HepG2 (cell line): ENCODE results near the gene COL9A3. TPM values are rescaled to one million over a fixed set of nuclear protein-coding genes. Genes with fewer than 3 reads are reported as not detected.

Experiments used
- ATAC-seq: fragments of 200-7000 bp; cut with Tn5 transposase; 3 replicates; pipeline ENCODE4 v1.9.1; 2020; ENCODE audit warnings: mild to moderate bottlenecking, moderate library complexity
- BruUV-seq: library from RNA; stranded (reverse); fragments of 400-500 nt; replicated peaks from 2 replicates; lab custom pipeline; 2021; lab: Mats Ljungman, UMichigan
- CTCF ChIA-PET: fragments of 300-600 bp; formaldehyde crosslinking; extraction: SDS; loops from one replicate; lab custom pipeline; 2021; ENCODE audit warnings: low total read pairs, inconsistent platforms, low intra/inter-chr PET ratio; lab: Yijun Ruan, JAX
- POLR2A ChIA-PET: fragments of 350-600 bp; sonication (Branson Sonifier 250); formaldehyde crosslinking; loops from one replicate; lab custom pipeline; 2020; ENCODE audit warnings: antibody characterized with exemption, inconsistent platforms; lab: Yijun Ruan, JAX
- DNase-seq: peaks from one replicate; pipeline ENCODE4 v3.0.0-alpha.2; 2015; ENCODE audit warnings: low spot score
- FAIRE-seq: peaks from 3 replicates; lab custom pipeline; 2011; peaks lifted over from hg19 to GRCh38; lab: Jason Lieb, UNC
- H2AFZ ChIP-seq: one replicate; pipeline ENCODE4 v1.6.1; 2011; ENCODE audit warnings: low read length, inconsistent platforms
- H3K27ac ChIP-seq: fragments of 300-600 bp; 3 replicates; pipeline ENCODE4 v1.8.0; 2011; ENCODE audit warnings: mixed run types, mild to moderate bottlenecking, mixed read lengths, low read length, inconsistent platforms; ENCODE audit not compliant: insufficient read depth; ENCODE audit errors: extremely low read length
- H3K27me3 ChIP-seq, 2 experiments: fragments of 200-600 bp in 1 of 2; 2 replicates in 1 of 2; 3 replicates in 1 of 2; pipeline versions ENCODE4 v1.6.0 to v1.8.0; 2011; ENCODE audit warnings: low read length in 2 of 2, mild to moderate bottlenecking in 2 of 2, moderate library complexity in 2 of 2, inconsistent platforms in 1 of 2; ENCODE audit not compliant: insufficient read depth in 2 of 2, control insufficient read depth in 1 of 2
- H3K36me3 ChIP-seq, 2 experiments: fragments of 200-600 bp in 1 of 2; replicated peaks in 1 of 2; 2 replicates in 1 of 2; 3 replicates in 1 of 2; pipeline versions ENCODE4 v1.5.1 to v1.8.0; 2011; ENCODE audit warnings: low read length in 2 of 2, inconsistent platforms in 1 of 2; ENCODE audit not compliant: insufficient read depth in 2 of 2, control insufficient read depth in 1 of 2
- H3K4me1 ChIP-seq: 2 replicates; pipeline ENCODE4 v1.5.1; 2012; ENCODE audit warnings: low read length, inconsistent platforms; ENCODE audit not compliant: insufficient read depth
- H3K4me2 ChIP-seq: 2 replicates; pipeline ENCODE4 v1.6.0; 2011; ENCODE audit warnings: low read depth, low read length, inconsistent platforms
- H3K4me3 ChIP-seq, 3 experiments: fragments of 200-600 bp in 1 of 3; sonication (generic), shearing (Covaris generic) in 1 of 3; replicated peaks in 1 of 3; 2 replicates each; pipeline ENCODE4 v1.5.1; 2011 to 2016; ENCODE audit warnings: low read length in 3 of 3, inconsistent platforms in 2 of 3, low read depth in 2 of 3, mild to moderate bottlenecking in 2 of 3, control low read depth in 1 of 3, mixed read lengths in 1 of 3; ENCODE audit not compliant: insufficient read depth in 1 of 3
- H3K79me2 ChIP-seq: one replicate; pipeline ENCODE4 v1.6.1; 2011; ENCODE audit warnings: low read length, inconsistent platforms; ENCODE audit not compliant: insufficient read depth
- H3K9ac ChIP-seq: 2 replicates; pipeline ENCODE4 v1.6.0; 2011; ENCODE audit warnings: mild to moderate bottlenecking, low read depth, low read length, inconsistent platforms; ENCODE audit not compliant: insufficient read depth
- H3K9me3 ChIP-seq: 2 replicates; pipeline ENCODE4 v1.5.1; 2012; ENCODE audit warnings: mild to moderate bottlenecking, low read length
- H4K20me1 ChIP-seq: 2 replicates; pipeline ENCODE4 v1.6.0; 2011; ENCODE audit warnings: inconsistent platforms, mild to moderate bottlenecking, low read length, moderate library complexity; ENCODE audit not compliant: insufficient read depth
- ASH2L ChIP-seq: fragments of 300-600, 200-600 bp; sonication (generic); IDR thresholded peaks from 2 replicates; pipeline ENCODE4 v1.7.0; 2017; ENCODE audit warnings: low read depth, mild to moderate bottlenecking, moderate library complexity, mixed read lengths, low read length; ENCODE audit not compliant: insufficient read length
- DR1 ChIP-seq: sonication (generic); formaldehyde crosslinking; IDR thresholded peaks from 2 replicates; pipeline ENCODE4 v1.8.0; 2021; ENCODE audit warnings: mild to moderate bottlenecking, missing genetic modification reagents, inconsistent platforms
- ESRRA ChIP-seq: sonication (generic); formaldehyde crosslinking; IDR thresholded peaks from 2 replicates; pipeline ENCODE4 v1.5.1; 2020; ENCODE audit warnings: mild to moderate bottlenecking, low read depth, missing genetic modification reagents
- GMEB2 ChIP-seq: IDR thresholded peaks from 2 replicates; pipeline ENCODE4 v1.6.1; 2016; ENCODE audit warnings: missing biosample characterization, missing genetic modification reagents, low read depth
- MLLT10 ChIP-seq: sonication (generic); formaldehyde crosslinking; IDR thresholded peaks from 2 replicates; pipeline ENCODE4 v1.4.0; 2020; ENCODE audit warnings: missing genetic modification reagents
- MXI1 ChIP-seq: IDR thresholded peaks from 3 replicates; pipeline ENCODE4 v1.6.1; 2012; ENCODE audit warnings: low read depth, low read length, inconsistent platforms, borderline replicate concordance
- RNF2 ChIP-seq: fragments of 450-650 bp; conservative IDR thresholded peaks from 2 replicates; pipeline ENCODE4 v1.6.1; 2016; ENCODE audit warnings: low read depth
- SIX4 ChIP-seq: sonication (generic); formaldehyde crosslinking; IDR thresholded peaks from 2 replicates; pipeline ENCODE4 v1.4.0; 2020; ENCODE audit warnings: missing genetic modification reagents
- ZNF143 ChIP-seq: sonication (generic); formaldehyde crosslinking; IDR thresholded peaks from 2 replicates; pipeline ENCODE4 v1.4.0; 2020; ENCODE audit warnings: missing genetic modification reagents
- ZNF350 ChIP-seq: sonication (generic); formaldehyde crosslinking; IDR thresholded peaks from 2 replicates; pipeline ENCODE4 v1.4.0; 2020; ENCODE audit warnings: mild to moderate bottlenecking, low read depth, missing genetic modification reagents, borderline replicate concordance
- ZNF883 ChIP-seq: sonication (generic); formaldehyde crosslinking; IDR thresholded peaks from 2 replicates; pipeline ENCODE4 v1.5.1; 2020; ENCODE audit warnings: mild to moderate bottlenecking, missing genetic modification reagents; ENCODE audit errors: not compliant biosample characterization
- WGBS: methylation state at CpG from one replicate; pipeline ENCODE4 v1.1.6; 2017; ENCODE audit warnings: low lambda C conversion rate; 5-methylcytosine and 5-hydroxymethylcytosine counted together
- in situ Hi-C: cut with HindIII; loops from 2 replicates; pipeline ENCODE4 v1.10.0; 2017; ENCODE audit warnings: low pct_unique_long_range_greater_than_20kb; ENCODE audit not compliant: extremely low pct_ligation_motif_present
- intact Hi-C: fragments of 100-400 bp; cut with micrococcal nuclease; formaldehyde crosslinking; loops from one replicate; pipeline ENCODE4 v1.10.0; 2022; ENCODE audit not compliant: unreplicated experiment
- polyA plus RNA-seq, 8 experiments: library from polyadenylated mRNA; depleted of rRNA in 3 of 8; stranded (reverse) in 7 of 8; unstranded in 1 of 8; fragments of >200 nt; fragmentation: Illumina TruSeq in 4 of 8; extraction: Trizol in 4 of 8; gene quantifications; 2 replicates each; pipeline versions ENCODE4 v1.2.1 to v1.2.3, GENCODE V29; 2011 to 2016; ENCODE audit warnings: low read depth in 4 of 8, missing spikeins in 1 of 8, mixed read lengths in 1 of 8; ENCODE audit not compliant: insufficient read depth in 1 of 8
- total RNA-seq, 5 experiments: library from RNA; depleted of rRNA; stranded (reverse); fragments of >200 nt; fragmentation: Illumina TruSeq; extraction: Trizol; gene quantifications; 2 replicates each; pipeline ENCODE4 v1.2.3, GENCODE V29; 2016; ENCODE audit warnings: low read depth in 1 of 5
- TF ChIP-seq, protein P1 (sequence below): sonication (generic); formaldehyde crosslinking; IDR thresholded peaks from 2 replicates; pipeline ENCODE4 v1.4.0; 2020; ENCODE audit warnings: mild to moderate bottlenecking, low read depth, missing genetic modification reagents
- TF ChIP-seq, protein P2 (sequence below): sonication (generic); formaldehyde crosslinking; IDR thresholded peaks from 2 replicates; pipeline ENCODE4 v1.9.0; 2022; ENCODE audit warnings: missing genetic modification reagents, mild to moderate bottlenecking, borderline replicate concordance

Gene COL9A3
- total and polyA plus RNA-seq, 2 of the 13 experiments (the other 11 are each of a cell fraction or from before 2014, with no cell fraction given): 155 to 204 TPM

GRCh38 chr20:62773845-62774714 lies 42.8 kb upstream of the COL9A3 start:
- ChIA-PET CTCF (no interaction called here), POLR2A (no interaction called here)
- Histone ChIP-seq H3K4me3 (no peak overlapping the region), H3K79me2 (no peaks in the 10 kb centered on the region), H3K36me3 (no peaks in the 10 kb centered on the region), H4K20me1 (0 out of 2 replicates have a peak, but pooled peaks cover 3% of the 10 kb centered on the region), H3K27me3 (peaks cover 45 to 75% of the 10 kb centered on the region in 2 experiments), H3K9me3 (no peaks in the 10 kb centered on the region), H3K9ac (no peak overlapping the region), H2AFZ (no peak overlapping the region), H3K27ac (no peak overlapping the region), H3K4me1 (peaks cover 20% of the 10 kb centered on the region), H3K4me2 (no peak overlapping the region)
- in situ Hi-C loops (loop anchor here (10.0 kb wide), 1 partner anchor 89 kb away; no protein-coding TSS in a partner anchor), intact Hi-C loops (no loop called here)
- ATAC-seq (no peak), DNase-seq (no peak), FAIRE-seq (no peak)
- no TSS peak for BruUV-seq
- no peak for TF ChIP-seq ZNF143 (CRISPR knock-in tag)
- TF ChIP-seq ZNF350 (CRISPR knock-in tag): no peak
- TF ChIP-seq, protein P1, sequence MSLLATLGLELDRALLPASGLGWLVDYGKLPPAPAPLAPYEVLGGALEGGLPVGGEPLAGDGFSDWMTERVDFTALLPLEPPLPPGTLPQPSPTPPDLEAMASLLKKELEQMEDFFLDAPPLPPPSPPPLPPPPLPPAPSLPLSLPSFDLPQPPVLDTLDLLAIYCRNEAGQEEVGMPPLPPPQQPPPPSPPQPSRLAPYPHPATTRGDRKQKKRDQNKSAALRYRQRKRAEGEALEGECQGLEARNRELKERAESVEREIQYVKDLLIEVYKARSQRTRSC: no peak
- peak; percentile 31 for TF ChIP-seq ZNF883
- 44% methylated on average over 28 of the region's 29 CpGs for WGBS

DNA sequence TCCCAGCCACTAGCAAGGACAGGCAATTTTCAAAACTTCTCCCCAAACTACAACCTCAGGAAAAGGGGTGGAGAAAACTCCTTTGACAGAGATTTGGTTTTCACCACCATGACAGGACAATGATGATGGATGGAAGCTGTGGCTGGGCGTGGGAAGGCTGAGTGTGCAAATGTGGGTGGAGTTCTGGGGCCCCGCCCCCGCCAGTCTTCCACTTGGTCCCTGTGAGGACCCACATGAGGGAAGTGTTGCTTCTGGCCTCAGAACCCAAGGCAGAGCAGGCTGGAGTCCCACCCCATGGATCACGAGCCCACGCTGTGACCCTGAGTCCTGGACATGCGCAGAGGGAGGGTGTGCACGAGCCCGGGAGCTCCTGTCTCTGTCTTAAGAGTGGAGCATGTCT lies 42.1 kb upstream of the COL9A3 start:
- peaks cover 39 to 71% of the 10 kb centered on the region in 2 experiments for H3K27me3 ChIP-seq
- H3K36me3 ChIP-seq: no peaks in the 10 kb centered on the region
- no peak overlapping the region for H3K9ac ChIP-seq
- H3K4me2 ChIP-seq: no peak overlapping the region
- POLR2A ChIA-PET: no interaction called here
- ATAC-seq: no peak
- no peak overlapping the region for H3K4me3 ChIP-seq
- in situ Hi-C loops (loop anchor here (10.0 to 25.0 kb wide), 2 partner anchors 90 to 262 kb away; no protein-coding TSS in a partner anchor), intact Hi-C loops (no loop called here)
- TF ChIP-seq MLLT10 (no peak), DR1 (no peak), ESRRA (CRISPR knock-in tag) (no peak), RNF2 (no peak), ASH2L (no peak), GMEB2 (CRISPR knock-in tag) (no peak), SIX4 (CRISPR knock-in tag) (no peak), MXI1 (no peak)
- TF ChIP-seq, protein P2, sequence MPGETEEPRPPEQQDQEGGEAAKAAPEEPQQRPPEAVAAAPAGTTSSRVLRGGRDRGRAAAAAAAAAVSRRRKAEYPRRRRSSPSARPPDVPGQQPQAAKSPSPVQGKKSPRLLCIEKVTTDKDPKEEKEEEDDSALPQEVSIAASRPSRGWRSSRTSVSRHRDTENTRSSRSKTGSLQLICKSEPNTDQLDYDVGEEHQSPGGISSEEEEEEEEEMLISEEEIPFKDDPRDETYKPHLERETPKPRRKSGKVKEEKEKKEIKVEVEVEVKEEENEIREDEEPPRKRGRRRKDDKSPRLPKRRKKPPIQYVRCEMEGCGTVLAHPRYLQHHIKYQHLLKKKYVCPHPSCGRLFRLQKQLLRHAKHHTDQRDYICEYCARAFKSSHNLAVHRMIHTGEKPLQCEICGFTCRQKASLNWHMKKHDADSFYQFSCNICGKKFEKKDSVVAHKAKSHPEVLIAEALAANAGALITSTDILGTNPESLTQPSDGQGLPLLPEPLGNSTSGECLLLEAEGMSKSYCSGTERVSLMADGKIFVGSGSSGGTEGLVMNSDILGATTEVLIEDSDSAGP (CRISPR knock-in tag): no peak
- no TSS peak for BruUV-seq
- no peaks in the 10 kb centered on the region for H3K79me2 ChIP-seq
- CTCF ChIA-PET: no interaction called here
- no peak overlapping the region for H3K27ac ChIP-seq
- no peaks in the 10 kb centered on the region for H4K20me1 ChIP-seq
- WGBS: 12% methylated on average over 8 of the region's 8 CpGs
- no peaks in the 10 kb centered on the region for H3K9me3 ChIP-seq
- DNase-seq: no peak
- no peak overlapping the region for H2AFZ ChIP-seq
- peaks cover 25% of the 10 kb centered on the region for H3K4me1 ChIP-seq
- FAIRE-seq: no peak
